GM18909 (cell line): ENCODE results near the gene SLC39A11.
"Not testable (repeated sequence)": the region's sequence is repeated elsewhere in the genome, so short reads cannot be mapped to it uniquely, and the experiment has no call there.

Source experiments
- ATAC-seq: cut with Tn5 transposase; IDR thresholded peaks from one replicate; pipeline ENCODE4 v1.9.1; 2021; ENCODE audit warnings: mild to moderate bottlenecking; ENCODE audit not compliant: unreplicated experiment, poor library complexity

The SLC39A11 gene

DNA sequence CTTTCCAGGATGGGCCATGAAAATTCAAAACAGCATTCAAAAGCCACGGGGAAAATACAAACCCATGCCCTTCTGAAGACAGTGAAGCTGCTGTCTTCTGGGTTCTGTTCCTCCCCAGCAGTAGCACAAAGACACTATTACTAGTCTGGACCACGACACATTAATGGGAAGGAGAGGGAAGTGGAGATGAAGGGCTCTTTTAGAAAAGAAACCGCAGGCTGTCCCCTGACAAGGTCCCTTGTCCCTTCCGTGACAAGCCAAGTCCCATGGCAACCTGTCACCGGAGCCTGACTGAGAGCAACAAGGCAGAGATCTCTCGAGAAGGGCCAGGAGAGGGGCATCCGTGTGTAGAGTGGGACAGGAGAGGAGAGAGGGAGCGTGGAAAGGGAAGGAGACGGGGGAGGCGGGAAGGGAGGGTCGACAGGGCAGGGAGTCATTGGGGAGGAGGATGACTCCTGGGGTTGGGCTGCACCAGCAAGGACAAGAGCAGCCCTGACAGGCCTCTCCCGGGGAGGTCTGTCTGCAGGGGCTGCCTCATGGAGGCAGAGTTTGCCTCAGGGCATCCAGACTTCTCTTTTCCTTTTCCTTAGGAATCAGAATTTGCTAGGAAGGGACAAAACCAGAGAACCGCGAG, 436.2 kb downstream of the SLC39A11 start:
- no peak for ATAC-seq

DNA sequence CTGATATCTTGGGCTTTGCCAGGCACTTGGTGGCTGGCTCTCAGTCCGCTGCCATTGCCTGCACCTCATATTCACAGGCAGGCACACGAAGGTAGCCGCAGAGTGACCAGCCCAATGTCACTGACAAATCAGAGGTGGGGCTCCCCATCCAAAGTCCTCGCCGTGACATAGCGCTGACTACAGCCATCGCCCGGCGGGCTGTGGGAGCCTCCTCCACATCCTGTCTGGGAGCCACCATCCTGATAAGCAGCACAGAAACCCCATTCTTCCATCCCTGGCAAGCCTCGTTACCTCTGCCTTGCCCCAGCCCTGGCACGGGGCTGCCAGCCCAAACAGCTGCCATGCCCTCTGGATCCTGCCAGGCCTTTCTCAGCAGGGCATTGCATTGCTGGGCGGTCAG, 437.8 kb downstream of the SLC39A11 start:
- no peak for ATAC-seq

- ATAC-seq = no peak
Measured at GRCh38 chr17:72651988-72652387, 440.5 kb downstream of the SLC39A11 start.

- ATAC-seq = no peak
Measured at GRCh38 chr17:72648702-72649101, 443.8 kb downstream of the SLC39A11 start.

- no peak for ATAC-seq
Measured at GRCh38 chr17:72646176-72646575, 446.3 kb downstream of the SLC39A11 start.

GRCh38 chr17:72644492-72644891, 448.0 kb downstream of the SLC39A11 start:
- ATAC-seq = no peak

- ATAC-seq = no peak
Measured at GRCh38 chr17:72643575-72644216, 448.8 kb downstream of the SLC39A11 start.

DNA sequence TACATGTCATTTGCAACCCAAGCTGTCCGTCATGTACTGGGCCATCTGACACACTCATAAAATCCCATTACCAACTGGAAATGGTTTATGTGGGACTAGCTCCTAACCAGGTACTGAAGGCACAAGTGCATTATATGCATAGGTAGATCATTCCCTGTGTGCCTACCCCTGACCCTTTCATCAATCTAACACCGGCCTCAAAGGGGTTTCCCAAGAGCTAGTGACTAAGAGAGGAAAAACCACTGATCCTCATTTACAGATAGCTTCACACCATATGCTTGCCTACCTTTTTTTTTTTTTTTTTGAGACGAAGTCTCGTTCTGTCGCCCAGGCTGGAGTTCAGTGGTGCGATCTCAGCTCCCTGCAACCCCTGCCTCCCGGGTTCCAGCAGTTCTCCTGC, 449.8 kb downstream of the SLC39A11 start:
- no peak for ATAC-seq

DNA sequence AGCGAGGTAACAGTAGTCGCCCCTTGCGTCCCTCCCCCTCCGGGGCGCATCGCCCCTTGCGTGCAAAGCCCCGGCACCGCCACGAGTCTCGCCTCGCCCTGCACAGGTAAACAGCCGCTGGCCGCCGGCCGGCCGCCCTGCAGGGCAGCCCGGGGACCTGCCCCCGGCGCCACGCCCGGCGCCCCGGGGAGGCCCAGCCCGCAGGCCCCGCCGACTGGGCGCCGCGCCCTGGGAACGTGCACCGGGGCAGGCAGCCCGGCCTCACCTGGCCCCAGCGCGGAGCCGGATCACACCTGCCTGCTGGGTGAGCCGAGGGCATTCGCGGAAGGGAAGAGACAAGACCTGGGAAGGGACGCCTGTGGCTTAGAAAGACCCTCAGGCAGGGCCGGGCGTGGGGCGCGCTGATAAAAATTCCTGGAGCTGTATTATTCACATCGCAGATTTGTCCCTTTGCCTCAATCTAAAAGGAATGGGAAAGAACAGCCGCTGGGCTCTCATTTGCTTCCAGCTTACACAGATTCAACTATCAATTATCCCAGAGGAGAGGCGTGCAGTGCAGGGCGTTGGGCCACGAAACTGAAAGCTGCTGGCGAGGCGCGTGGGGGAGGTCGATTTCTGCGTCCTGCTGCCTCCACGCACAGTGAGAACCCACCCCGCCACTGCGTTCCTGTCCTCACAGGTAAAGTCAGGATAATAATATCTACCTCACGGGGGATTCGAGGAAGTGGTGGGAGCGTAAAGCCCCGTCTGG, 451.9 kb downstream of the SLC39A11 start:
- ATAC-seq = no peak

- ATAC-seq = no peak
Measured at GRCh38 chr17:72639711-72640110, 452.8 kb downstream of the SLC39A11 start.

DNA sequence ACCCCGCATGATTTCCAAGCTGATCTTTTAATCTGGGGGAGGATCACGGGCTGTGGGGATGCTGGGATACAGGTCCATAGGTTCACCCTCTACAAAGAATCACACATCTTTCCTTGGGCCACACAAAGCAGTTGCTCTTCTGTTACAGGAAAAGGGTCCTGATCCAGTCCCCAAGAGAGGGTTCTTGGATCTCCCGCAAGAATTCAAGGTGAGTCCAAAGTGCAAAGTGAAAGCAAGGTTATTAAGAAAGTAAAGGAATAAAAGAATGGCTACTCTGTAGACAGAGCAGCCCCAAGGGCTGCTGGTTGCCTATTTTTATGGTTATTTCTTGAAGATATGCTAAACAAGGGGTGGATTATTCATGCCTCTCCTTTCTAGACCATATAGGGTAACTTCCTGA, 453.6 kb downstream of the SLC39A11 start:
- not testable (repeated sequence) for ATAC-seq

DNA sequence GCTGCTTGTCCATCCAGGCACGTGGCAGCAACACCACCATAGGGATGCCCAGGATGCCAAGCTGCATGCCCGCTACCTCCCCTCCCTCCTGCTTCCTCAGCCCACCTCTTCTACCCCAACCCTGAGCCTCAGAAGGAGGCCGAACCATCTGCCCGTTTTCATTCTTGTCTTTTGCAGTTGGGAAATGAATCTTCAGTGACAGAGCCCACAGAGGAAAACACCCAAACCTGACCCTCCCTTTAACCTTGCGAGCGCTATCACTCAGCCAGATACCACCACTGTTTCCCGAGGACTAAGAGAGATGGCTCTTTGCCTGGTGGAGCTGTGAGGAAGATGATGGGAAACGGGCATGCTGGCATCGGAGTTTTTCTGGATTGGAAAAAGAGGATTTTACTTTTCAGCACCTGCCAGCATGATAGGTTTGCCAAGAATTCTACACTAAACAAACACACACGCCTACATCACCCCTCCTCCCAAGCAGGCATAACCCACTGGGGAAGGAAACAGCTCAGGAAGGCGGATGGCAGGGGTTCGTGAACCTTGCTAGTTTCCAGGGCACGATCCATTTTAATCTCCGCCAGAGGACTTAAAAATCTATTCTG, 457.4 kb downstream of the SLC39A11 start:
- ATAC-seq = no peak

- no peak for ATAC-seq
Measured at GRCh38 chr17:72634621-72635020, 457.9 kb downstream of the SLC39A11 start.

DNA sequence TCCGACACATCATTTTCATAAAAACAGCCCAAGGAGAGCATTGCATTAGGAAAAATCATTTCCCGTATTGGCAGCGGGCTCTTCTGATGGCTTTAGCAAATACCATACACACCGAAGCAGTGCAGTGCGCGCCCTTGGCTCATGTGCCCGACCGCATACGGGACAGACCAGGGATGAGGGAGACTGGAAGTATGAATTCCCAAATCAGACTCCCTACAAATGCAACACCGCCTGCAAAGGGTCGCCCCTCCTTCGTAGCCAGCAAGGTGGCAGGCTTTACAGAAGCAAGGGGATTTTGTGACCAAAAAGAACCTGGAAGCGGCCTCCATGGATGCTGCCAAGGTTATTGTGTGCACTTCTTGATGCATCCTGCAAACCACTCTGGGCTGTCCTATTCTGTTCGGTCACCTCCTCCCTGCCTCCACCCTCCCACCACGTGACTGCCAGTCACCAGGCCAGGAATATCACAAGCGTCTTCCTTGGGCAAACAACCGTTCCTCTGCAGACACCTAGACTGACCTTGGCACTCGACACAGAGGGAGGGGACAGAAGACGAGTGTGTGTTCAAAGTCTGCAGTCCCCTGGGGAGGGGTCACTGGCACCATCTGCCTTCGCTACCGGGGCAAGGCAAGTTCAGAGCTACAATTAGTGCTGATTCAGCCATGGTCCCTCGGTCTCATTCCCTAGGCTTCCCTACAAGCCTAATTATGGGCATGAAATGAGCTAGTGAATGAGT, 460.4 kb downstream of the SLC39A11 start:
- no peak for ATAC-seq

DNA sequence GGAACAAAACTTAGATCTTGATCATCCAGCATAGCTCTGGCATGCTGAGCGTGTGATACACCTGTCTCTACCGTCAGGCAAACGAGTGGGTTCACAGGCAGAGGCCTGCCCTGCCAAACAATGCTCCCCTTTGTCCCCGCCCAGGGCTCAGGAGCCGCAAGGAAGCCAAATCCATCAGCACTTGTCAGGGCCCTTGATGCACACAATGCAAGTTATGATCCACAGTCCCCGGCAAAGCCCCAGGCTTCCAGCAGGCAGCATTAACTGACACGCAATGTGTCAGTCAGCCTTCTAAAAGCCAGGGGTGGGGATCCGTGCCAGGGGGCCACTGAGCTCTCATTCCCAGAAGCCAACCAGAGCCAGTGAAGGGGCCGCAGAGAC, 460.9 kb downstream of the SLC39A11 start:
- ATAC-seq = no peak

- ATAC-seq = no peak
Measured at GRCh38 chr17:72624652-72625051, 467.8 kb downstream of the SLC39A11 start.

- no peak for ATAC-seq
Measured at GRCh38 chr17:72624226-72624625, 468.3 kb downstream of the SLC39A11 start.

- no peak for ATAC-seq
Measured at GRCh38 chr17:72622661-72623433, 469.6 kb downstream of the SLC39A11 start.

DNA sequence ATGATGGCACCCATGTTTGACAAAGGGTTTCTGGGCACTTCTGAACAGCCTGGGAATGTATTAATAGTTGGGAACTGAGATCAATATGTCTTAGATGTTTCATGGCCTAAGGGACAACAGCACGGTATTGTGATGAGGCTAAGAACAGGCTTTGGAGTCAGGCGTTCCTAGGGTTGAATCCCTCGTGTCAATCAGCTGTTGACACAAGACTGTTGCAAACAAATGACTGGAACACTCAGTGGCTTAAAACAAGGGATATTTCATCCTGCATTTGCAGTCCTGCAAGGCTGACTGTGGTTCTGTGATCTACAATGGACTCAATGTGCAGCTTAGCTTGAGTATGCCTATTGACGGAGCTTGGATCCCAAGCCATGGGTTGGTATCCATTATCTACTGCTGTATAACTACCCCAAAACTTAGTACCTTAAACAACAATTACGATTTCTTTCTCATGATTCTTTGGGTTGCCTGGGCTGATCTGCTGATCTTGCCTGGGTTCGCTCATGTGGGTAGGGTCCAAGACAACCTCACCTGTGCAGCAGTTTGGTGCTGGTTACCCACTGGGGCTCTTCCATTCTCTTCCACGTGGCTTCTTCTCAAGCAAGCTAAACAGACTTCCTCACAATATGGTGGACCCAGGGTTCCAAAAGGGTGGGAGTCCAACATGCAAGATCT, 472.4 kb downstream of the SLC39A11 start:
- no peak for ATAC-seq
